Gastrocnemius medialis (tissue), 4 donors: ENCODE measurements around the gene RFK.

Experiments used
- CTCF ChIP-seq, 5 experiments: fragments of 450-650 bp in 3 of 5; fragments of 200-600 bp in 2 of 5; sonication (generic) in 2 of 5; IDR thresholded peaks in 4 of 5; conservative IDR thresholded peaks in 1 of 5; 1 replicate in 4 of 5; 2 replicates in 1 of 5; pipeline ENCODE4 v1.5.1; 2016 to 2019; ENCODE audit warnings: antibody characterized with exemption in 5 of 5, mild to moderate bottlenecking in 3 of 5, moderate library complexity in 3 of 5
- POLR2A ChIP-seq, 2 donors: fragments of 450-650 bp; IDR thresholded peaks; one replicate each; pipeline ENCODE4 v1.6.1; 2017; ENCODE audit warnings: antibody characterized with exemption in 2 of 2, mild to moderate bottlenecking in 2 of 2, moderate library complexity in 2 of 2

- no peak for TF ChIP-seq POLR2A (IDR thresholded peaks at IDR 0.05)
- TF ChIP-seq CTCF (IDR thresholded peaks at IDR 0.05 in 4 of 5, conservative IDR thresholded peaks at IDR 0.05 in 1 of 5), result no peak
Measured at GRCh38 chr9:76423216-76424177, 29.3 kb upstream of the RFK start.
